Stimulated activated CD4-positive, alpha-beta T cell treated with anti-CD3 and anti-CD28 coated beads, Interleukin-12 subunit alpha, Interleukin-12 subunit beta, amount 100 ng/mL, for 4 hours (primary cell): ENCODE data around the gene NID1.
"Not testable (repeated sequence)": the region's sequence is repeated elsewhere in the genome, so short reads cannot be mapped to it uniquely, and the experiment has no call there.

Source experiments
- DNase-seq: peaks from one replicate; pipeline ENCODE4 v3.0.0-alpha.2; 2020

The NID1 gene

DNA sequence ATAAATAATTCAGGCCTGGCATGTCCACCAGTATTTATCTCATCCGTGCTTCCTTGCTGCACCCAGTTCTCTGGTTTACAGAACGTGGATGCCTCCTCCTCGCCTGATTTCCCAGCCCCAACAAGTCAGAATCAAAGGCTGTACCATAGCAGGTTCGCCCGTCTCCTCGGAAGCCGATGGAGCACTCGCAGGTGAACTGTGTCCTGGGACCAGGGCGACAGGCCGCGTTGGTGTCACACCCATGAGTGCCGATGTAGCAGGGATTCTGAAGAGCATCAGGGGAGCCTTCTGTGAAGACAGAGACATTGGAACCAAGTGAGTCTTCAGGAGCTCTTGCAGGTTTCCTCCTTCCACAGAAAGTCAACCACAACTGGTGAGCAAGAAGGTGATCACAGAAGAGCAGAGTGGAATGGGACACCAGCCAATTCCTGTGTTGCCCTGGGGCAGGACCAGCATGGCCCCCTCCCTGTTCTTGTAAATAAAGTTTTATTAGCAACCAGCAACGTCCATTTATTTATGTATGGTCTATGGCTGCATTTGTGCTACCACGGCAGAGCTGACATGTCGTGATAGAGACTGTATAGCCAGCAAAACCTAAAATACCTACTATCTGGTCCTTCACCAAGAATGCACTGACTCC, 40.8 kb downstream of the NID1 start:
- DNase-seq, result no peak

DNA sequence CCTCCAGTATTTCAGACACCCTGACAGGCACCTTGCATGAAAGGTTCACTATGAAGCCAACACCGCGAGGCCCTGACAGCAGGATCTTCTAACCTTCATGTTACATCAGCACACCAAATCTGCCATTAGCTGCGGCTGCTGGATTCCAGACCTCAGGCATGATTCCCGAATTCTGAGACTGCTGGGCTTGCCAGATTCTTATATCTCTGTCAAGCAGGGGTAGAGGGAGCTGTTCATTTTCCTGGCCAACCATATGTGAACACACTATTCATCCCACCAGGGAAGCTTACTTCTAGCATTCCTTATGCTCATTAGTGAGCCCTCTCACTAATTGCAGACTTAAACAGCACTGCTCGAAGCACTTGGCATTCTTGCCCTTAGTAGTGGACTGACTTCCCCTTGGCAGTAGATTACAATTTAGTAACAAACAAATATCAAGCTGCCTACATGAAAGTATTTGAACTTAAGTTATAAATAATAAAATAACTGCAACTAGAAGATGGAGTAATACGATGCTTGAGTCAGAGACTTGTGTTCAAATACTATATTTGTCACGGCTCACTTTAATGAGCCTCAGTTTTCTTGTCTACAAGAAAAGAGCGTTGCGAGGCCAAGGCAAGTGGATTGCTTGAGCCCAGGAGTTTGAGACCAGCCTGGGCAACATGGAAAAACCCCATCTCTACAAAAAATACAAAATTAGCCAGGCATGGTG, 43.3 kb downstream of the NID1 start:
- DNase-seq, result no peak

DNA sequence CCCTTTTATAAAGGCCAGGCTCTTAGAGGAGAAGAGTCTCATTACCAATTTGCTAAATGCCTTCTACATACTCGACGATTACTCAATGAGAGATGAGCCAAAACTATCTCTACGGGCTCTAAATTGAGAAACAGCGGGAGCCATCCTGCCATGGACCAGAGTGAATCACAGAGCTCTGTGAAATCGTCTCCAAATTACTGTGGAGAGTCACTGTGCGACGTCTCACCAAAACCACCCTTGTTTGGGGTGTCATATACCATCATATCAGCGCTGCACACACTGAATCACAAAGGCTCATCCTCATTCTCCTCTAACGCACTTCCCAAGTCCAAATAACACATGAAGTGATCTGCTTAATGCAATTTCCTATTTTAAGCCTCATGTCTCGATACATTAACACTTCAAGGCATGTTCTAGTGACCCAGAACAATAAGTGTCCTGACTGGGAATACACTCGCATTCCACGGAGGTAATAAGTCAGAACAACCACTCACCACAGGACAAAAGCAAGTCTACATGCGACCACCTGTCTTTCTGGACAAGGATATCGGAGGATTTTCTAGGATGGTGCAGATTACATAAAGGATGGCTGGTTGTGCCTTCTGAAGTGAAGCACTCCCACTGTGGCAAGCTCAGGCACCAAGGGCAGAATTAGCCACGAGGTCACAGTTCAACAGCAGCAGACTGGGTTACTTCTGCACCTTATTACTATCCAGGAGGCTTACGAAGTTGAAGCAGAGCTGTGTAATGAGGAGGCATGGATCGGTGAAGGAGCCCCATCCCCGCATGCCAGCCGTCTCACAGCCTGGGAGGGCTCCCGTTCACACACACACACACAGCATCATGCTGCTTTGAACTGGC, 44.3 kb downstream of the NID1 start:
- no peak for DNase-seq

DNA sequence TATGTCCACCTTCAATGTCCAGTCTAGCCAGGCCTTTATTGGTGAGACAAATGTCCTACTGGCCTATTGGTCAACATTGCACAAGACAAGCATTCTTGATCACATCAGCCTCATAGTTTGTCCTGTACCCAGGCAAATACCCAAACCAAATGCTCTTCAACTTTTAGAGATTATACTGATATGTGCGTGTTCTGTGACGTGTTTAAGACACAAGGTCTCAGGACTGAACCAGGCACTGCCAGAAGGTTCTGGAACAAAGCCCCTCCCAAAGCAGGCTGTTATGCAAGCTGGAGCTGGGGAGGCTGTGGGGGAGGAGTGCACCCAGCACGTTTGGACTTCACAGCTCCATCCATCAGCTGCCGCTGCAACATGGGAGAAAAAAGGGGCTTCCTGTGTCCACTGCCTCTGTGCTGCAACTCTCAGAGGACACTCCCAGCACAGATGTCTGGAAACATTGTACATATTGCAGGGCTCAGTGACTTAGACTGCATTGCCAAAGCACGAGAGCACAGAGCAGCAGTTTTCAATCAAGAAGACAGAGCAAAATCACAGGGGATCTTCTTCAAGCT, 45.9 kb downstream of the NID1 start:
- no peak for DNase-seq

DNA sequence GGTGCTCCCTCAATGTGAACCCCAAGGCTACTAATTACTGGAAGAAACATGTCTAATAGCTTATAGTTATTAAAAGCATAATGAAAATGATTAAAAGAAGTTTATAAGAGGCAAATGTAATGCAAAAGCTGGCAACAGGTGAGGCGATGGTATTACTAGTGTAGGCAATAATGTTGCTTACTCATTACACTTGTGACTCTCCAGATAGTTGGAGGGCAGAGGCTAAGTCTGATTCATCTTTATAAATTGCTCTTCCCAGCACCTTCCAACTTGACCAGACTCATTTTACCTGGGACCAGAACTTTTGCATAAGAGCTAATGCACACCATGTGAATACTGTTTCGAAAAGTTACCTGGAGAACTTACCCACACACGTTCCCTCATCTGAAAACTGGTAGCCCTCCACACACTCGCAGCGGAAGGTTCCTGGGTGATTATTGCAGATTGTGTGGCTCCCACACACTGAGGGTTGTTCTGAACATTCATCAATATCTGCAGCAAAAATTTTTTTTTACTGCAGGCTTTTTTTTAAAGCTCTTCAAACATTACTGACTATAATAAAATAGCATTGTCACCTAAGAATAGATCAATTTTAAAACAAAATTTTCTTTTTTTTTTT, 48.0 kb downstream of the NID1 start:
- DNase-seq, result no peak

DNA sequence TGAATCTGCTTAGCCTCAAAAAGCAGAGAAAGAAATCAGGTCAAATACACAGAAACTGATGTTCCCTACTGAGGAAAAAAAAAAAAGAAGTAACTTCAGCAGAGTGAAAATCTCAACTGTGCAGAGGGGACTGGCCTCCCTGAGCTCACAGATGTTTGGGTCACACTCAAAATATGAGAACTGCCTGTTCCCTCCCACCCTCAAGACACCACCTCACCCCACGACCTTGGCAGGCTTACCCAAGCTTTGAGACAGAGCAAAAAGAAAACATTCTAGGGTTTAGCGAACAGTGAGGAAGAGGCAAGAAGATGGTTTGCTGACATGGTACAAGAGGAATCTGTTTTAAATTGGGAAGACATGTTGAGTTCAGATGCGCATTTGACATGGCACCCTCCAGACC, 48.8 kb downstream of the NID1 start:
- no peak for DNase-seq

DNA sequence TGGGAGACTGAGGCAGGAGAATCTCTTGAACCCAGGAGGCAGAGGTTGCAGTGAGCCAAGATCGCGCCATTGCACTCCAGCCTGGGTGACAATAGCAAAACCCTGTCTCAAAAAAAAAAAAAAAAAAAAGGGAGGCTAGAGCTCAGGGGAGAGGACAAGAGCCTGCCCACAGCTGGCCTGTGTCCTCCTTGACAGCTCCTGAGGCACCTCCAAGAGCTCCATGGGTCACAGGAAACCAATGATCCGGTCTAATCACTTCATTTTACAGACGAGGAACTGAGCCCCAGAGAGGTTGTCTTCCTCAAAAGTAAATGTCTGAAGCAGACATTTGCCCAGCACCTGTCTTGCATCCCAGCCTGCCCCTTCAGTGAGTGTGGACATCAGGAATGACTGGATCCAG, 49.4 kb downstream of the NID1 start:
- DNase-seq, result no peak

DNA sequence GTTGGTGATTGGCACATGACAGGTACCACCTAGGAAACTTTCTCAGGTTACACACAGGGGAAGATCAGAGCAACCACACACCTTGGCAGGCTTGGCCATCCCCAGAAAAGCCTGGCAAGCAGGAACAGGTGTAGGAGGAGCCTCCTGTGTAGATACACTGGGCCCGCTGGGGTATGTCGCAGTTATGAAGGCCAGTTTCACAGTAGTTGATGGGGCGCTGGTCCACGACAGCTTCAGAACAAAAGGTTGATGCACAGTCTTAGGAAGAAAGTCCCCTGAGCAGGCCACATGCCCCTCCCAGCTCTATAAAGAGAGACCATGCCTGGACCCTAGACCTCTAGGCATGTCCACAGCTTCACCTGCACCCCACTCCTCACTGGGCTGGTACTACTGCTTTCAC, 51.6 kb downstream of the NID1 start:
- DNase-seq, result no peak

DNA sequence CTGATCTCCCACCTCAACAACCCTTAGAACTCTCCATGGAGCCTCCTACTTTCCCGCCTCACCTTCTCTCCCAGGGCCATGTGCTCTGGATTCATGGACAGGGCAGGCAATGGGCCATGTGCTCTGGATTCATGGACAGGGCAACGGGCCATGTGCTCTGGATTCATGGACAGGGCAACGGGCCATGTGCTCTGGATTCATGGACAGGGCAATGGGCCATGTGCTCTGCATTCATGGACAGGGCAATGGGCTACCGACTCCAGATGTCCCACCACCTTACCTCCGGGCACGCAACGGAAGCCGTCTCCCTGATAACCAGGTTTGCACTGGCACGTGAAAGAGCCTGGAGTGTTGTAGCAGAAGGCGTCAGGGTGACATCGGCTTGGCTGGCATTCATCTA, 53.2 kb downstream of the NID1 start:
- no peak for DNase-seq

DNA sequence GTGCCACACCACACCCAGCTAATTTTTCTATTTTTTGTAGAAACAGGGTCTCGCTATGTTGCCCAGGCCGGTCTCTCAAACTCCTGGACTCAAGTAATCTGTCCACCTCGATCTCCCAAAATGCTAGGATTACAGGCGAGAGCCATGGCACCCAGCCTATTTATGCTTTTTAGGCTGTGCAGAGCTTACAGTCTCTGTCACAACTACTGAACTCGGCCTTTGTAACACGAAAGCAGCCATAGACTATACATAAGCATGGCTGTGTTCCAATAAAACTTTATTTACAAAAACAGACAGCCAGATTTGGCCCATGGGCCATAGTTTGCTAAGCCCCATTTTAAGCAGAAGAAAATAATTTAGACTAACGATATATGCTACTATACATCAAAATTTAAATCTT, 54.4 kb downstream of the NID1 start:
- no peak for DNase-seq

DNA sequence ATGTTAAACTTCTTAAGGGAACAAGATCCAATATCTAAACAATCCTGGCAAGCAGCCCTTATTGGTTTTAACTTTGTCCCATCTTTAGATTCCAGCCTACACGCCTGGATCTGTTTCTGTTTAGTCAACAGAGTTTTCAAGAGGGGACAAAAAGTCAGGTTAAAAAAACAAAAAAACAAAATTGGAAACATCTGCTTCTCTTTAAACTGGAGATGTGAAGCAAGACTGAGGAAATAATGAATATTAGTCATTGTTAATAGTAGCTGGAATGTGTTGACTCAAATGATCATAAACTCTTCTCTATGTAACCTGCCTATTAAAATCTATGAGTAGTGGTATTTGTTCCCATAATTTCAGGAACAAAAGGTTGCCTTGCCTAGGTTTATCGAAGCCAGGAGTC, 55.0 kb downstream of the NID1 start:
- DNase-seq, result no peak

DNA sequence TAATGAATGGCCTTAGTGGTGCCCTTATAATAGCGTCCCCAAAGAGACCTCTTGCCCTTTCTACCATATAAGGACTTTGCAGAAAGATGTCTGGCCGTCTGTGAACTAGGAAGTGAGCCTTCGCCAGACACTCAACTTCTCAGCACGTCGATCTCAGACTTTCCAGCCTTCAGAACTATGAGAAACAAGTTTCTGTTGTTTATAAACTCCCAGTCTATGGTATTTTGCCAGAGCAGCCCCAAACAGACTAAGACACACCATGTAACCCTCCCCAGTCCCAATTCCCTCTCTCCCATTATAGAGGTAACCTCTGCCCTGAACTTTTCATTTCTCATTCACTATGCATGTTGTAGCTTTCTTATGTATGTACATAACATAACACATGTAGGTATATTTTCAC, 55.7 kb downstream of the NID1 start:
- no peak for DNase-seq

DNA sequence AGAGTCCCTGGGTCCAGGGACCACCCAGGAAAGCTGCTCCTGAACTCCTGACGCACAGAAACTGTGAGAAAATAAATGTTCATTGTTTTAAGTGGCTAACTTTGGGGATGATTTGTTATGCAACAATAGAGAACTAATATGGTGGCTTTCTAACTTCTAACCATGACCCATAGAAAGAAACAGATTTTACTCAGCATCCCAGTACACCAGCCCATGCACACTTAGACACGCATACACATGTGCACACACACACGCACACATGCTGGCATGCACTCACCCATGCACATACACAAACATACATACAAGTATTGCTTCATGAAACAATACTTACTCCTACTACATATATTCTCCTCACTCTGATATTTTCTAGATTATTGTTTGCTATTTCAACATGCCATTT, 57.1 kb downstream of the NID1 start:
- no peak for DNase-seq

DNA sequence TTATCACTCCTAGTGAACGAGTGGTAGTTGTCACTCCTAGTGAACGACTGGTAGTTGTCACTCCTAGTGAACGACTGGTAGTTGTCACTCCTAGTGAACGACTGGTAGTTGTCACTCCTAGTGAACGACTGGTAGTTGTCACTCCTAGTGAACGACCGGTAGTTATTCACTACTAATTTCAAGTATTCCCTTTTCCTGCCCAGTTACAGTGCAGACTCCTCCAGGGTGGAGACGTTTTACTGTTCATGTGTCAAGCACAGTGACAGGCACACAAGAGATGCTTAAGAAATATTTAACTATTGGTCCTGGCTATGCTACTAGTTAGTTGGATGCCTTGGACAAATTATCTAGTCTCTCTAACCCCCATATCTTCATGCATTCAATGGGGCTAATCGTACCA, 61.8 kb downstream of the NID1 start:
- DNase-seq, result not testable (repeated sequence)

DNA sequence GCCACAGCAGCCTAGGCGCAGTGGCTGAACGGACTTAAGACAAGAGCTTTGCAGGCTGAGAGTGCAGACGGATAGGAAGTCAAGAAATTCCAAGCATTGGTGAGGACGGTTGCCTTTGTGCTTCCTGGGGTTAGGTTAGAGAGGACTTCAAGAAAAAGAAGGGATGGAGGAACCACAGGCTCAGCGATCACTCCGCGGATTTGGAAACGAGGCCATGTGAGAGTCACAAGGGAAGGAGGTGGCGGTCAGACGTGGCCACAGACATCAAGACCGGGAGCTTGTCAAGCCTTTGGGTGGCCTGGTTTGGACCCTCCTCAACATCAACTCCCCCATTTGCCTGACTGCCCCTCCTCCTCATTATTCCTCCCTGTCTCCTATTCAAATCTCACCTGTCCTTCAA, 62.3 kb downstream of the NID1 start:
- DNase-seq, result no peak

DNA sequence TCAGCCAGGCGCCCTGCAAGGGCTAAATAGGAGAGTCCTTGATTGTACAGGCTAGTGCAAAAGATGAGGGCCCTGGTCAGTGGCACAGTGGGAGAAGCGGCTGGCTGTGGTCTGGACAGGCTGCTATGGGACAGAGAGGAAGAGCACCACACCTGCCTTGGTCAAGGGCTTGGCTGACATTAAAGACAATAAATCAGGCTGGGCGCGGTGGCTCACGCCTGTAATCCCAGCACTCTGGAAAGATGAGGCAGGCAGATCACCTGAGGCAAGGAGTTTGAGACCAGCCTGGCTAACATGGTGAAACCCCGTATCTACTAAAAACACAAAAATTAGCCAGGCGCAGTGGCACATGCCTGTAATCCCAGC, 62.9 kb downstream of the NID1 start:
- DNase-seq, result no peak

DNA sequence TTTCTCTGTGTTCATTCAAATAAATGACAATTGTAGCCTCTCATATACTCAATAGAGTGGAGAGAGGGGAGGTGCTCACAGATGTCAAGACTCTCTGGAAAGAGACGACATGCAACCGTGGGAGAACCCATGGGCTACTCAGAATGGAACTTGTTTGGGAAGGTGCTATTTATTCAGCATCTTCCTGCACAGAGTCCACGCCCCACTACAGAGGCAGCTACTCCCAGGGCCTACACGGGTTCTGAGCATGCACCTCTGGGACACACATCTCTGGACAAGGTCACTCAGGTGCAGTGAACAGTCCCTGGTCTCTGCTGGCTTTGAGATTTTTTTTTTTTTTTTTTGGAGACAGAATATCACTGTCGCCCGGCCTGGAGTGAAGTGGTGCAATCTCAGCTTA, 64.1 kb downstream of the NID1 start:
- no peak for DNase-seq

DNA sequence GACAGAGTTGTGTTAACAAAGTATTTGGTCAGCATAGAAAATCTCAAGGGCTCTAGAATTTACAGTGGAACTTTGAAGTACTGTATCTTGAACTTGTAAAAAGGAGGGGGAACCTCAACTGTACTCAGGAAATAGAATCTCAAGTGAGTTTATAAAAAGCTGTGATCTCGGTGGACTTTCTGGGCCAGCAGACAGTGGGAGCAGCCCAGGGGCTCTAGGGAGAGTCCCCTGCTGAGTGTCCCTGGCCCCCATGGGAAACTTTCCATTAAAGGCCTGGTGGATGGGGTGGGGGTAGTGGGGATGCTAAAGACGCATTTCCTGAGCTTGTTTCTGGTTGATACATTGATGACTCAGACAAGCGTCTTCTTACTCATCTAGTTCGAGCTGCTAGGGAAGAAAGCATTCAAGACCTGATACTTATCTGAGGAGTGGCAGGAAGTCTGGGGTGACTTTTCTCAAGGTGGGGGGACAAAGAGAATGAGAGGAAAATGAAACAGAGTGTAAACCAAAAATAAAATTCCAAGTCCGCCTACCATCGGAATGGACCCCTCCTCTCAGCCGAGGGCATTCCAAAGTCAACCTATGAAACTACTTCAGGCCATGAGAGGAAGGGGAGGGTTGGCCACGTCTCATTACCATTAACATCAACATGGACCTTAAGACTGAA, 65.5 kb downstream of the NID1 start:
- peak; percentile 50 for DNase-seq

DNA sequence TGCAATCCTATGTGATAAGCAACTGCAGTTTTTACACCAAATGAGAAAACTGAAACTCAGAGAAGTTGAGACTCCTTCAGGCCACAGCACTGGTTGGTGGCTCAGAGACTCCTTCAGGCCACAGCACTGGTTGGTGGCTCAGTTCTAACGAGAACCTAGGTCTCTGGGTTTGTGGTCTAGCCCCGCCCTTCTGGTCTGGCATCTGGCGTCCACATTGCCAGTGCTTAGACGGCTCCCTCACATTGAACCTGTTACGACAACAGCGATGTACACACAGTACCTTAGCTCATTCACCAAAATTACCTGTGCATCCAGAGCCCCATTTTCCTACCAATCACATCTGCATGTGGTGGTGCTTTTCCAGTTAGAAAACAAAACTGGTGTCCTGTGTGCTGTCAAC, 66.1 kb downstream of the NID1 start:
- no peak for DNase-seq

DNA sequence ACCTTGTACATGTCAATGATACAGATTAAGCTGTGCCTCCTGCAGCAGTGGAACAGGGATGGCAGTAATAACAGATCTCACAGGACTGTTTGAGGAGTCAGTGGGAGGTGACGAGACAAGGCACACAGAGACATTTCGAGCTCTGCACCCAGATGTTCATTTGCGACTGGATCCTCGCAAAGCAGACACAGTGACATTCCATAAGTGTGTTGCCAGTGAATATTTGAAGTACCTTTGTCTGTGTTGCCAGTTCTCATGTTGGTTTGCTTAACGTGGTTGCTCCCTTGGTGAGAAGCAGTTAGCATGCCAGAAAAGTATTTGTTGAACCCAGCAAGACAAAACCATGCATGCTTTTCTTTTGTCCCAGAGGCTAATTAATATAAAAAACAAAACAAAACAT, 67.0 kb downstream of the NID1 start:
- DNase-seq, result no peak

DNA sequence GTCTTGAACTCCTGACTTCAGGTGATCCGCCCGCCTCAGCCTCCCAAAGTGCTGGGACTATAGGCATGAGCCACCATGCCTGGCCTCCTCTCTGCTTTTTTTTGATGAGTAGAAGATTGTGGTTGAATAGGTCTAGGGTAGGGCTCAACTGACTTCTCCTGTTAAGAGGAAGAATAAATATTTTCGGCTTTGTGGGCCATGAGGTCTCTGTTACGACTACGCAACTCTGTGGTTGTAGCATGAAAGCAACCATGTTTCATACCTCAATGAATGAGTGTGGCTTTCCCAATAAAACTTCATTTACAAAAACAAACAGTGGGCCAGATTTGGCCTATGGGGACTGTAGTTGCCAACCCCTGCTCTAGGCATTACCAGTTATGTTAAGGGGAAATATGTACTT, 67.8 kb downstream of the NID1 start:
- no peak for DNase-seq

DNA sequence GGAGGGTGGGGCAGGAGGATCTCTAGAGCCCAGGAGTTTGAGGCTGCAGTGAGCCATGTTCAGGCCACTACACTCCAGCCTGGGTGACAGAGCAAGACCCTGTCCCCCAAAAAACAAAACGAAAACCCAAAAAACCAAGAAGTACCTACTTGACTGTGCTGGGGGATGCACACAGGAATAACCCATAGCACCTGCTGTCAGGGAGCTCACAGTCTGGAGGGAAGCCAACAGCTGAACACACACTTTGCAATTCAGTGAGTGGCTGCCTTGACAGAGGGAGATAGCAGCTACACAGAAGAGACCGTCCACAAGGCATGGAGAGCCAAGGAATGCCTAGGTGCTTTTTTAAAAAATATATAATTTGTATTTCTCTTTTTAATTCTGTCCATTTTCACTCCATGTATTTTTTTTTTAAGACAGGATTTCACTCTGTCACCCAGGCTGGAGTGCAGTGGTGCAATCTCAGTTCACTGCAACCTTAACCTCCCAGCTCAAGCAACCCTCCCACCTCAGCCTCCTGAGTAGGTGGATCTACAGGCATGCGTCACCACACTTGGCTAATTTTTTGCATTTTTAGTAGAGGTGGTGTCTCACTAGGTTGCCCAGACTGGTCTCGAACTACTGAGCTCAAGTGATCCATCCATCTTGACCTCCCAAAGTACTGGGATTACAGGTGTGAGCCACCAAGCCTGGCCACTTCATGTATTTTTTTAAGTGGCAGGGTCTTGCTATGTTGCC, 68.7 kb downstream of the NID1 start:
- DNase-seq, result no peak
